Omental fat pad (tissue), 4 donors: ENCODE measurements around the gene TRAP1. TPM values are rescaled to one million over a fixed set of nuclear protein-coding genes. Genes with fewer than 3 reads are reported as not detected.

Experiments used
- ATAC-seq: fragments of 150-250 bp; one replicate; pipeline ENCODE4 v1.9.1; 2016; ENCODE audit warnings: mild to moderate bottlenecking, moderate library complexity; ENCODE audit not compliant: low FRiP score
- DNase-seq: peaks from one replicate; pipeline ENCODE4 v3.0.0-alpha.2; 2019; ENCODE audit warnings: low spot score
- CTCF ChIP-seq, 3 donors: fragments of 450-650 bp; IDR thresholded peaks; one replicate each; pipeline ENCODE4 v1.5.1; 2016 to 2017; ENCODE audit warnings: antibody characterized with exemption in 3 of 3, mild to moderate bottlenecking in 3 of 3, moderate library complexity in 2 of 3
- total RNA-seq, 4 donors: library from RNA; depleted of rRNA; stranded (reverse); fragments of >200 nt; gene quantifications; one replicate each; pipeline ENCODE4 v1.1.0, GENCODE V29; 2016

TRAP1 gene
- total RNA-seq, 4 donors from 2014 or later = 53.4 to 79.9 (median 70.5) TPM

GRCh38 chr16:3643095-3643730, 74.1 kb downstream of the TRAP1 start:
- DNase-seq = no peak
- no peak for TF ChIP-seq CTCF (IDR thresholded peaks at IDR 0.05)

GRCh38 chr16:3642397-3643094, 74.8 kb downstream of the TRAP1 start:
- no peak for TF ChIP-seq CTCF (IDR thresholded peaks at IDR 0.05)
- DNase-seq (no peak), ATAC-seq (no peak)

More at GRCh38 chr16:3643095-3643730, 74.1 kb downstream of the TRAP1 start:
- ATAC-seq = no peak

- no peak for DNase-seq
- TF ChIP-seq CTCF (IDR thresholded peaks at IDR 0.05) = no peak
- ATAC-seq = no peak
These were observed 75.4 kb downstream of the TRAP1 start for GRCh38 chr16:3641801-3642396.

GRCh38 chr16:3640632-3641501, 76.5 kb downstream of the TRAP1 start:
- ATAC-seq (no peak), DNase-seq (no peak)
- no peak for TF ChIP-seq CTCF (IDR thresholded peaks at IDR 0.05)

- TF ChIP-seq CTCF (IDR thresholded peaks at IDR 0.05) = no peak
- no peak for ATAC-seq
- DNase-seq = no peak
These were observed 77.1 kb downstream of the TRAP1 start for GRCh38 chr16:3640207-3640606.

GRCh38 chr16:3638916-3639644, 78.2 kb downstream of the TRAP1 start:
- ATAC-seq = no peak
- DNase-seq = no peak
- no peak for TF ChIP-seq CTCF (IDR thresholded peaks at IDR 0.05)
